DOHH2 (cell line): ENCODE results near the gene EDAR.

ENCODE experiments used
- CTCF ChIP-seq: fragments of 200-600 bp; sonication (generic); IDR thresholded peaks from one replicate; pipeline ENCODE4 v1.5.1; 2014; ENCODE audit warnings: antibody characterized with exemption, mild to moderate bottlenecking, low read depth, low read length; ENCODE audit not compliant: poor library complexity, severe bottlenecking
- EZH2phosphoT487 ChIP-seq: fragments of 200-600 bp; sonication (generic); IDR thresholded peaks from 2 replicates; pipeline ENCODE4 v1.6.1; 2017; ENCODE audit warnings: borderline replicate concordance, mild to moderate bottlenecking, antibody characterized with exemption, low read length, moderate library complexity, mixed read lengths

GRCh38 chr2:108893277-108893676 is 95.7 kb downstream of the EDAR start:
- no peak for TF ChIP-seq CTCF
- no peak for TF ChIP-seq EZH2phosphoT487
